Breast epithelium (tissue), 4 donors: Measurements from ENCODE around the gene HTRA3. TPM values are rescaled to one million over a fixed set of nuclear protein-coding genes. Genes with fewer than 3 reads are reported as not detected.

Source experiments
- DNase-seq, 2 donors: peaks; one replicate each; pipeline ENCODE4 v3.0.0-alpha.2; 2019; ENCODE audit warnings: low spot score in 2 of 2
- H3K27ac ChIP-seq, 2 donors: fragments of 200-600 bp; sonication (generic) in 1 of 2; one replicate each; pipeline ENCODE4 v1.5.1; 2016 to 2019; ENCODE audit warnings: mild to moderate bottlenecking in 1 of 2
- H3K27me3 ChIP-seq, 2 donors: fragments of 200-600 bp; sonication (generic) in 1 of 2; one replicate each; pipeline versions ENCODE4 v1.5.1 to v1.6.0; 2017 to 2019; ENCODE audit warnings: control low read depth in 1 of 2, mild to moderate bottlenecking in 1 of 2
- H3K36me3 ChIP-seq: fragments of 200-600 bp; one replicate; pipeline ENCODE4 v1.5.1; 2019
- H3K4me1 ChIP-seq, 2 donors: fragments of 200-600 bp; sonication (generic); one replicate each; pipeline ENCODE4 v1.5.1; 2016 to 2019; ENCODE audit warnings: control low read depth in 1 of 2
- H3K4me3 ChIP-seq, 3 donors: fragments of 200-600 bp; sonication (generic); 1 replicate in 2 of 3; 2 replicates in 1 of 3; pipeline ENCODE4 v1.5.1; 2016 to 2019; ENCODE audit warnings: mild to moderate bottlenecking in 3 of 3, moderate library complexity in 2 of 3
- H3K9me3 ChIP-seq, 2 donors: fragments of 200-600 bp; sonication (generic) in 1 of 2; one replicate each; pipeline ENCODE4 v1.5.1; 2016 to 2019; ENCODE audit warnings: control low read depth in 1 of 2
- POLR2A ChIP-seq: fragments of 450-650 bp; IDR thresholded peaks from one replicate; pipeline ENCODE4 v1.6.1; 2016; ENCODE audit warnings: antibody characterized with exemption, mild to moderate bottlenecking, moderate library complexity
- POLR2AphosphoS5 ChIP-seq, 3 donors: sonication (generic); formaldehyde crosslinking; IDR thresholded peaks; one replicate each; pipeline ENCODE4 v1.6.1; 2017; ENCODE audit warnings: antibody characterized with exemption in 3 of 3
- intact Hi-C: fragments of 100-400 bp; cut with DNase I; formaldehyde crosslinking; loops from one replicate; pipeline ENCODE4 v1.15.1; 2023; ENCODE audit warnings: low total_unique reads
- total RNA-seq, 3 donors: library from RNA; depleted of rRNA; stranded (reverse); fragments of >200 nt; gene quantifications; one replicate each; pipeline ENCODE4 v1.1.0, GENCODE V29; 2016
- TF ChIP-seq, protein P1 (sequence below), 3 donors: fragments of 450-650 bp; IDR thresholded peaks; one replicate each; pipeline ENCODE4 v1.5.1; 2016 to 2017; ENCODE audit warnings: antibody characterized with exemption in 3 of 3, mild to moderate bottlenecking in 3 of 3, moderate library complexity in 3 of 3

HTRA3 gene
- total RNA-seq, 3 donors from 2014 or later = 8.5 to 53.9 (median 19.7) TPM

- peaks cover under 1 to 3% of the 10 kb centered on the region in 2 donors for H3K4me1 ChIP-seq
- H3K27me3 ChIP-seq = no peaks in the 10 kb centered on the region
- TF ChIP-seq POLR2AphosphoS5 (IDR thresholded peaks at IDR 0.05) = peak in 1 of 3 donors; percentile 25
- no peak for TF ChIP-seq POLR2A
- intact Hi-C loops = no loop called here
- no peaks in the 10 kb centered on the region for H3K36me3 ChIP-seq
- no peak overlapping the region for H3K27ac ChIP-seq
- DNase-seq = peak in 1 of 2 donors; percentile 45
- no peaks in the 10 kb centered on the region for H3K9me3 ChIP-seq
- H3K4me3 ChIP-seq = no peak overlapping the region
Observed at GRCh38 chr4:8255698-8256441, 13.7 kb upstream of the HTRA3 start.

- H3K36me3 ChIP-seq = no peaks in the 10 kb centered on the region
- no peak overlapping the region for H3K27ac ChIP-seq
- no peak overlapping the region for H3K4me3 ChIP-seq
- intact Hi-C loops = no loop called here
- H3K4me1 ChIP-seq = peaks cover 2 to 3% of the 10 kb centered on the region in 2 donors
- H3K27me3 ChIP-seq = no peaks in the 10 kb centered on the region
- H3K9me3 ChIP-seq = no peaks in the 10 kb centered on the region
- no peak for DNase-seq
- TF ChIP-seq, protein P1, sequence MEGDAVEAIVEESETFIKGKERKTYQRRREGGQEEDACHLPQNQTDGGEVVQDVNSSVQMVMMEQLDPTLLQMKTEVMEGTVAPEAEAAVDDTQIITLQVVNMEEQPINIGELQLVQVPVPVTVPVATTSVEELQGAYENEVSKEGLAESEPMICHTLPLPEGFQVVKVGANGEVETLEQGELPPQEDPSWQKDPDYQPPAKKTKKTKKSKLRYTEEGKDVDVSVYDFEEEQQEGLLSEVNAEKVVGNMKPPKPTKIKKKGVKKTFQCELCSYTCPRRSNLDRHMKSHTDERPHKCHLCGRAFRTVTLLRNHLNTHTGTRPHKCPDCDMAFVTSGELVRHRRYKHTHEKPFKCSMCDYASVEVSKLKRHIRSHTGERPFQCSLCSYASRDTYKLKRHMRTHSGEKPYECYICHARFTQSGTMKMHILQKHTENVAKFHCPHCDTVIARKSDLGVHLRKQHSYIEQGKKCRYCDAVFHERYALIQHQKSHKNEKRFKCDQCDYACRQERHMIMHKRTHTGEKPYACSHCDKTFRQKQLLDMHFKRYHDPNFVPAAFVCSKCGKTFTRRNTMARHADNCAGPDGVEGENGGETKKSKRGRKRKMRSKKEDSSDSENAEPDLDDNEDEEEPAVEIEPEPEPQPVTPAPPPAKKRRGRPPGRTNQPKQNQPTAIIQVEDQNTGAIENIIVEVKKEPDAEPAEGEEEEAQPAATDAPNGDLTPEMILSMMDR (IDR thresholded peaks at IDR 0.05) = no peak
- TF ChIP-seq POLR2AphosphoS5 (IDR thresholded peaks at IDR 0.05) (no peak), POLR2A (no peak)
Observed at GRCh38 chr4:8257854-8258253, 11.7 kb upstream of the HTRA3 start.

DNA sequence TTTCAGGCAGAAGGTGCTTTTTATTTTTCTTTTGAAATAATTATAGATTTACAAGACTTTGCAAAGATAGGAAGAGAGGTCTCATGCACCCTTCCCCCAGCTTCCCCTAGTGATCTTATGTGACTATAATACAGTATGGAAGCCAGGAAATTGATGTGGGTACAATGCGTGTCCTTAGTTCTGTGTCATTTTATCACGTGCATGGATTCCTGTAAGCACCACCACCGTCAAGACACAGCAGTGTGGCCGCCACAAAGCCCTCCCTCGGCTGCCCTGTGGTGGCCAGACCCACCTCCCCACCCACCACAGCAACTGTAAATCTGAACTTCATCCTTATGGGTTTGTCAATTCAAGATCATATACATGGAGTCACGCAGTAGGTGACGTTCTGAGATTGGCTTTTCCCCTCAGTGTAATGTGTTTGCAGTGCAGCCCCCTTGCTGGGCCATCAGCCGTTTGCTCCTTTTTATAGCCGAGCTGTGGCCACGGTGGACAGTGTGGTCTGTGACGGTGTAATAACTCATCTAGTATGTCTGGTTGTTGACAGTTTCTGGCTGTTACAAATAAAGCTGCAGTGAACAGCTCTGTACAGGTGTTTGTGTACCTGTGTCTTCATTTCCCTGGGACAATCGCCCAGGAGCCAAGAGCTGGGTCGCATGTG is 10.9 kb upstream of the HTRA3 start:
- no peak overlapping the region for H3K27ac ChIP-seq
- TF ChIP-seq, protein P1 (IDR thresholded peaks at IDR 0.05) = no peak
- TF ChIP-seq POLR2A (no peak), POLR2AphosphoS5 (IDR thresholded peaks at IDR 0.05) (no peak)
- H3K4me3 ChIP-seq = no peak overlapping the region
- peaks cover 2 to 3% of the 10 kb centered on the region in 2 donors for H3K4me1 ChIP-seq
- no peaks in the 10 kb centered on the region for H3K36me3 ChIP-seq
- no peaks in the 10 kb centered on the region for H3K27me3 ChIP-seq
- no peak for DNase-seq
- H3K9me3 ChIP-seq = no peaks in the 10 kb centered on the region
- intact Hi-C loops = loop anchor here (1.0 kb wide), 1 partner anchor 13 kb away; no protein-coding TSS in a partner anchor

DNA sequence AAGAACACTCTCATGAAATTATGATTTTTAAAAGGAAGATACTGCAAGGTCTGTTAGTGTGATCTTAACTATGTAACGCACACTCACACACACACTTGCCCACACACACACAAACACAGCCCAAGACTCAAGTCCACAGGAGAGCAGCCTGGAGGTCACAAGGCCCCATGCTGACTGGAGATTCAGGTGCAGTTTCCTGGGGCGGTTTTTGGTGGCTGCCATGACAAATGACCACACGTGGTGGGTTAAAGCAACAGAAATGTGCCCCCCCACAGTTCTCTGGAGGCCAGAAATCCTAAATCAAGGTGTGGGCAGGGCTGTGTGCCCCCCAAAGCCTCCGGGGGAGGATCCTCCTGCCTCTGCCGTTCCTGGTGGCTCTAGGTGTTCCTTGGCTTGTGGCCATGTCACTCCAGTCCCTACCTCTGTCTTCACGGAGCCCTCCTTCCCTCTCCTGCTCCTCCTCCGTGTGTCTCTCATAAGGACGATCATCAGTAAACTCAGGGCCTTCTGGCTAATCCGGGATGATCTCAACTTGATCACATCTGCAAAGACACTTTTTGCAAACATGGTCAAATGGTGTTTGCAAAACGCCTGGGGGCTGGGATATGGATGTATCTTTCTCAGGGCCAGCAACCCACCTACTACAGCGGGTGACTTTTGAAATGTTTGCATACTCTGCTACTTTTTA is 9.7 kb upstream of the HTRA3 start:
- Histone ChIP-seq H3K36me3 (no peaks in the 10 kb centered on the region), H3K27me3 (no peaks in the 10 kb centered on the region), H3K9me3 (no peaks in the 10 kb centered on the region), H3K4me3 (no peak overlapping the region), H3K4me1 (peaks cover 2 to 3% of the 10 kb centered on the region in 2 donors), H3K27ac (peak overlapping the region in 1 of 2 donors; percentile 77)
- TF ChIP-seq, protein P1 (IDR thresholded peaks at IDR 0.05) = no peak
- TF ChIP-seq POLR2AphosphoS5 (IDR thresholded peaks at IDR 0.05) (no peak), POLR2A (no peak)
- no peak for DNase-seq
- intact Hi-C loops = loop anchor here (1.0 kb wide), 1 partner anchor 15 kb away; no protein-coding TSS in a partner anchor

DNA sequence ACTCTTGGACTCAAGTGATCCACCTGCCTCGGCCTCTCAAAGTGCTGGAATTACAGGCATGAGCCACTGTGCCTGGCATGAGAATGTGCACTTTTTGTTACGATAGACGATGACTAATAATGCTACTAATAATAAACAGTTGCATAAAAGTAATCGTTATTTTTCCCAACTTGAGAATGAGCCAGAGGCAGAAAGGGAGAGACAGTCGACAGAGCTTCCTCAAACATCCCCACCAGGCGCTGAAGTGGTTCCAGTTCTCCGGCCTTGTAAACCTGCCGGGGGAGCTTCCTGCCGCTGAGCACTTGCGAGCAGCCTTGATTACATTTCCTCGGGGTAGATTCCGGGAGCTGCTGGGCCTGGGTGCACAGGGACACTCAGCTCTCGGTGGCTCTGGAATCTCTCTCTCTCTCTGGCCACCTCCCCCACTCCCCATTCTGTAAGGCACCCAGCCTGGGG is 8.9 kb upstream of the HTRA3 start:
- intact Hi-C loops = no loop called here
- Histone ChIP-seq H3K36me3 (no peaks in the 10 kb centered on the region), H3K4me3 (no peak overlapping the region), H3K4me1 (peaks cover 2 to 3% of the 10 kb centered on the region in 2 donors), H3K9me3 (no peaks in the 10 kb centered on the region), H3K27me3 (no peaks in the 10 kb centered on the region), H3K27ac (peak overlapping the region; percentile 36 to 77)
- peak in 1 of 2 donors; percentile 33 for DNase-seq
- no peak for TF ChIP-seq POLR2AphosphoS5 (IDR thresholded peaks at IDR 0.05)
- TF ChIP-seq, protein P1 (IDR thresholded peaks at IDR 0.05) = no peak
- TF ChIP-seq POLR2A = no peak
